ENCODE measurements around the gene CGREF1.

Gene CGREF1

GRCh38 chr2:27086724-27087593 is 32.0 kb downstream of the CGREF1 start, which contains the start of gene KHK:
TSS of gene KHK (plus strand) at chr2:27086772. CDS start at chr2:27087260, 488 bp downstream.
- DNase-seq (ENCODE audit: low read depth, low spot score) = peak; percentile 27
- peak within 1 kb of the TSS; percentile 51 for H3K4me3 ChIP-seq (ENCODE audit: low read depth, low read length)
- no peak for TF ChIP-seq CTCF (IDR thresholded peaks at IDR 0.05; ENCODE audit: low read depth, low read length)
- in situ Hi-C loops (cut with HindIII; ENCODE audit: low sequenced_read_pairs) = no loop called here

DNA sequence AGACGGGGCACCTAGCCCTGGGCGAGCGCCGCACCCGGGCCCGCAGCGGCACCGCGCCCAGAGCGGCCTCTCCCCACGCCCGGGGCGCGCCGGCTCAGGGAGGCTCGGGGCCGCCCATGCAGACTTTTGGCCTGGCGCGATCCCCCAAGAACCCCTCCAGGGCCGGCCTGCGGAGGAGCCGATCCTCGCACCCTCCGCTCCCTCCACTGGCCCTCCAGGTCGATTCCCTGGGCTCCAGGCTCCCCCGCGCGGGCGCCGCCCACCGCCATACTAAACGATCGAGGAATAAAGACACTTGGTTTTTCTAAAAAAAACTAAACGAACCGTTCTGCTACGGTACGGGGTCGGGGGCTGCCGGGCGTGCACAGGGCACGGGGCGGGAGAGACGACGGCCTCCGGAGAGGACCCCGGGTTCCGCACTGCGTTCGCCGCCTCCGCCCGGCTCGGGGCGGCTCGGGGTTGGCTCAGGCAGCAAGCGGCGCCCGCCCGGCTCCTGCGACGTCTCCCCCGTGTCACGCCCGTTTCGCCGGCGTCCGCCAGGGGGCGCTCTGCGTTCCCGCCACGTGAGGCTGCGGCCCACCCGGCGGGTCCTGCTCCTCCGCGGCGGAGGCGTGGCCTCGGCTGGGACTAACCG is 32.7 kb downstream of the CGREF1 start:
- in situ Hi-C loops (cut with HindIII; ENCODE audit: low sequenced_read_pairs) = no loop called here
- peak; percentile 68 for TF ChIP-seq CTCF (IDR thresholded peaks at IDR 0.05; ENCODE audit: low read depth, low read length)
- peak; percentile 91 for DNase-seq (ENCODE audit: low read depth, low spot score)
- H3K4me3 ChIP-seq (ENCODE audit: low read depth, low read length) = peak overlapping the region; percentile 51

GRCh38 chr2:27085673-27086089 is 33.2 kb downstream of the CGREF1 start:
- in situ Hi-C loops (cut with HindIII; ENCODE audit: low sequenced_read_pairs) = no loop called here
- TF ChIP-seq CTCF (IDR thresholded peaks at IDR 0.05; ENCODE audit: low read depth, low read length) = peak; percentile 56
- H3K4me3 ChIP-seq (ENCODE audit: low read depth, low read length) = peak overlapping the region; percentile 51
- DNase-seq (ENCODE audit: low read depth, low spot score) = peak; percentile 70

- no peak for DNase-seq (ENCODE audit: low read depth, low spot score)
- no peak for TF ChIP-seq CTCF (IDR thresholded peaks at IDR 0.05; ENCODE audit: low read depth, low read length)
- peak overlapping the region; percentile 51 for H3K4me3 ChIP-seq (ENCODE audit: low read depth, low read length)
- in situ Hi-C loops (cut with HindIII; ENCODE audit: low sequenced_read_pairs) = no loop called here
Observed at GRCh38 chr2:27085062-27085672, 33.8 kb downstream of the CGREF1 start.

- DNase-seq (ENCODE audit: low read depth, low spot score) = no peak
- no peak for TF ChIP-seq CTCF (IDR thresholded peaks at IDR 0.05; ENCODE audit: low read depth, low read length)
- no peak overlapping the region for H3K4me3 ChIP-seq (ENCODE audit: low read depth, low read length)
- in situ Hi-C loops (cut with HindIII; ENCODE audit: low sequenced_read_pairs) = no loop called here
Observed at GRCh38 chr2:27084297-27085061, 34.4 kb downstream of the CGREF1 start.
